HG02840 (cell line): Measurements from ENCODE around the gene PHYH.
"Not testable (repeated sequence)": the region's sequence is repeated elsewhere in the genome, so short reads cannot be mapped to it uniquely, and the experiment has no call there.

Source experiments
- ATAC-seq: cut with Tn5 transposase; IDR thresholded peaks from one replicate; pipeline ENCODE4 v1.9.1; 2021; ENCODE audit warnings: mild to moderate bottlenecking, moderate library complexity, moderate number of reproducible peaks; ENCODE audit not compliant: unreplicated experiment, low FRiP score

The PHYH gene

GRCh38 chr10:13322615-13323148, 22.8 kb upstream of the PHYH start:
- ATAC-seq, result no peak

GRCh38 chr10:13321576-13321975, 21.7 kb upstream of the PHYH start:
- no peak for ATAC-seq

DNA sequence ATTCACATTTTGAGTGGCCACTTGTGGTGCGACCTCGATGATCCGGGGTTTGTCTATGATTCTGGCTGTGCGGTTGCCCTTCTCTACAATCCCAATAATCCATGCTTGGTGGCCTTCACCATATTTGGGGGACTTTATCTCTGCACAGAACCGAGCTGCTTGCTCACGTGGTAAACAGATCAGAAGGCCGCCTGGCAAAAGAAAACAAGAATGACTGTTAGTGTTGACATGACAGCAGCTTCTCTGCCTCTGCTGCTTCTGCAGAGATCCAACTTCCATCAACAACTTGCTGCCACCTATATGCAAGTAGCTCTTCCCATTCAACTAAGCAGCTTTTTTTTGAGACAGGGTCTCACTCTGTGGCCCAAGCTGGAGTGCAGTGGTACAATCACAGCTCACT, 19.3 kb upstream of the PHYH start:
- no peak for ATAC-seq

GRCh38 chr10:13317474-13317873, 17.6 kb upstream of the PHYH start:
- ATAC-seq, result no peak

DNA sequence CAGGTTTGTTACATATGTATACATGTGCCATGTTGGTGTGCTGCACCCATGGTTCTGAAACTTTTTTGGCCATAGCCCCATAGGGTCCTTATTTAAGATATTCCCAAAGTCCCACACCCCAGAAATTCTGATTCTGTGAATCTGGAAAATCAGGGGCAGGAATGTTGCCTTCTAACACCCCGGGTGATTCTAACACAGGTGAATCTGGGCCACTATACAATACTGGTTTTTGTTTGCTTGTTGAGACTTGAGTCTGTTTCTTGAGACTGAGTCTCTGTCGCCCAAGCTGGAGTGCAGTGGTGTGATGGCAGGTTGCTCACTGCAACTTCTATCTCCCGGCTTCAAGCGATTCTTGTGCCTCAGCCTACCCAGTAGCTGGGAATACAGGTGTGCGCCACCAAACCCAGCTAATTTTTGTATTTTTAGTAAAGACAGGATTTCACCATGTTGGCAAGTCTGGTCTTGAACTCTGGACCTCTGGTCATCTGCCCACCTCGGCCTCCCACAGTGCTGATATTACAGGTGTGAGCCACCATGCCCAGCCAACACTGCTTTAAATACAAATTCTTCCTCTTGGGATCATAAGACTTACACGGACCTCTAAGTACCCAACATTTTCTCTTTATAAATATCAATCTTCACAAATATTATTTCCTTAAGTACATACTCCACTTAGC, 16.9 kb upstream of the PHYH start:
- ATAC-seq, result no peak

DNA sequence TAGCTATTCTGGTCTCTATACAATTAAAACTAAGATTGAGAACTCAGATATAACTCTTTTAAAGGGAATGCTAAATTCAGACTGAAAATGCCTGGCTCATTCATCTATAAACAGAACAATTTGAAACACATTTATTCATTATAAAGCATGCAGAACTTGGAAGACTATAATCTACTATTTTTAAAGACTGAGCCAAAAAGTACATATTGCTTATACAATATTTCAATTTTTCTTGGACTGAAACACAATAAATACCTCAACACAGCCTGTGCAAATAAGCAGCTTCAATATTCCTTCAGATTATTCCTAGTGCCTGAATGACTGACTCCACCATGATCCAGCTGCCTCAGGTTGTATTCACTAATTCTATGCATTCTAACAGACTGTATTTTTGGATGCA, 15.5 kb upstream of the PHYH start:
- no peak for ATAC-seq

GRCh38 chr10:13311177-13311575, 11.3 kb upstream of the PHYH start:
- no peak for ATAC-seq

DNA sequence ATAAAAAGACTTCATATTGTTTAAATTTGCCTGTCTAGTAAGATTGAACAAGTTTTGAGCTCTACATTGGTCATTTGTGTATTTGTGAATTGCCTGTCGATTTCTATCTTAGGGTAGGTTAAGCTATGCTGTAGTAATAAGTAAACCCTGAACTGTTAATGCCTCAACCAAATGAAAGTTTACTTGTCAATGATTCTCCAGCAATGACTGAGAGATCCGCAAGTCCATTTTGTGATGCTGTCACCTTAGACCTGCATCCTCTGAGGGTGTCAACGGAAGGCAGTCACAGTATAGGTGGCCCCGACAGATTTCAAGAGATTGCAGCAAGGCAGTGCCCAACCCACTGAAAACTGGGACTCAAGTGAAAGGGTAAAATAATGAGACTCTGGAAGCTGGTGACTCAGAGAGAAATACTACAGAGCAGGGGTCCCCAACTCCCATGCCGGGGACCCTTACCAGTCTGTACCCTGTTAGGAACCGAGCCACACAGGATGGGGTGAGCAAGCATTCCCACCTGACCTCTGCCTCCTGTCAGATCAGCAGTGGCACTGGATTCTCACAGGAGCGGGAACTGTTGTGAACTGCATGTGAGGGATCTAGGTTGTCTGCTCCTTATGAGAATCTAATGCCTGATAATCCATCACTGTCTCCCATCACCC, 10.8 kb upstream of the PHYH start:
- ATAC-seq, result no peak

DNA sequence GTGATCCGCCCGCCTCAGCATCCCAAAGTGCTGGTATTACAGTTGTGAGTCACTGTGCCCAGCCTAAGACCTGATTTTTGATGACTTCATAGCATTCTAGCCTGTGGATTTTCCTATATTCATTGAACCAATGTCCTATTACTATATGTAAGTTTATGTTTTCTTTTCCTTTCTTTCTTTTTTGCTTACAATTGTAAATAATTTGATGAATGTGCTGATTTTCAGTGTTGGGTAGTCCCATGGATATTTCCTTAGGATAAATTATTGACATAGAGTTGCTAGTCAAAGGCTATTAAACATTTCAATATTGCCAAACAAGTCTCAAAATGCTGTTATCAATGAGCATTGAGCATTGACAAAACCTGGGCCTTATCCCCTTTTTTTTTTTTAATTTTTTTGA, 9.9 kb upstream of the PHYH start:
- ATAC-seq, result no peak

- no peak for ATAC-seq
Observed at GRCh38 chr10:13308096-13308495, 8.2 kb upstream of the PHYH start.

DNA sequence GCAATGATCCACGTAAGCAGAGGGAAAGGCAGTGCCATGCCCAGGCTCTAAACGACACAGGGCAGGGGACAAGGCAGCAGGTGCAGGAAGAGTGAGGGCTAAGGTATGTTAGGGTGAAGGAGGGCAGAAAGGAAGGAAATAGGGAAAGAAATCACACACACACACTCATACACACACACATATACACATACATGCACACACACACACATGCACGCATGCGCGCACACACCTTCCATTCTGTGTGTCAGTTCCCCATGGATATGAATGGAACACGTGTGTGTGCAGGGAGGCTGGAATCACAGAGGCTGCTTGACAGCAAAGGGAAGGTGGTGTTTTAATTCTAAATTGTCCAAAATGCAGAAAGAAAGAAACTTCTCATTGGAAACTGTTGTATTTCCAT, 6.2 kb upstream of the PHYH start:
- ATAC-seq, result no peak

GRCh38 chr10:13302821-13303555, 3.1 kb upstream of the PHYH start:
- no peak for ATAC-seq

- no peak for ATAC-seq
Observed at GRCh38 chr10:13298748-13299436, 972 bp downstream of the PHYH start.

- ATAC-seq, result no peak
Observed at GRCh38 chr10:13296476-13296875, 3.4 kb downstream of the PHYH start.

- no peak for ATAC-seq
Observed at GRCh38 chr10:13294784-13295183, 5.1 kb downstream of the PHYH start.

DNA sequence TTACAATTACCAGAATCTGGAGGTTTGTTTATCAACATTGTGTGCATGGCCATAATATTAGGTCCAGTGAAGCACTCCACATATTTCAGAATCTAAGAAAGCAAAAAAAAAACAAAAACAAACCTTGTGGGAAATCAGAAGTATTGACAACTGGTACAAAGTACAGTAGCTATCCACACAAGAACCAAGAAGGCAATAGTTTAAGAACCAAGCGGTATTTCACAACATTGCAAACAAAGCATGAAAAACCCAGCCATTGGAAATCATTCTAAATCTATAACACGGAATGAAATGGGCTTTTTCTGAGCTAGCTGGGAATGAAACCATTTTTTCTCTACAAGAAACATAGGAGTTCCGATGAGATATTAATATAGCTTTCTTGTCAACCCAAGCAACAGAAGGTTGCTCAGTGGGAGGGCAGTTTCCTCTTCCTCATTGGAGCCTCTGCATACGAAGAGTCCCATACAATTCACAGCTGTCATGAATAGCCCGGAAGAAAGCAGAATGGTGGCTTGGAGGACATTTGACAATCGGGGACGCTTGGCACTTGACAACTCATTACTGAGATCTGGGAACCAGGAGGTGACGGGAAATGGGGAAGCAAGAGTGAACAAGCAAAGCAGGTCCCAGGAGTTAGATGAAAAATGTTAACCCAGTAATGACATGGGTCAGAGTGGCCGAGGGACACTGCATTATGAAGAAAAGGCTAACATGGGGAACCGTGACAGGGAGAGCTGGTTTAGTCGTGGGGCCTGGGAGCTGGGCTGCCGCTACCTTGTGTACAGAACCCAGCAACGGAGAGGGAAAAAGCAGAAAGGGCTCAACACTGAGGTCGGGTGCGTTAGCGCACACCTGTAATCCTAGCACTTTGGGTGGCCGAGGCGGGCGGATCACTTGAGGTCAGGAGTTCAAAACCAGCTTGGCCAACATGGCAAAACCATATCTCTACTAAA, 7.8 kb downstream of the PHYH start:
- ATAC-seq, result no peak

DNA sequence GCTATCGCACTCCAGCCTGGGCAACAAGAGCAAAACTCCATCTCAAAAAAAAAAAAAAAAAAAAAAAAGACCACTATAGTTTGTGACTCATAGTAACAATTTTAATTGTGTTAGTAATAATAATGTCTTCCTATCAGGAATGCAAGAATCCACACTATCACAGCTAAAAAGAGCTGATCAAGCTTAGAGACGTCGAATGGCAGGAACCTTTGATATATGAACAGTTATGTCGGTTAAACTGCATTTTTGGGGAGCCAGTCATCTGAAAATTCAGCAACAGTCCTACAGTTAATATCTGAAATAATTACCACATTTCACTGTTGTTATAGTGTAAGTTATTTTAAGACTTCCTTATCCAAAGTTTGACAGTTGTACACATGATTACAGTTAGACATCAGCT, 8.8 kb downstream of the PHYH start:
- ATAC-seq, result no peak

- ATAC-seq, result no peak
Observed at GRCh38 chr10:13284050-13284449, 15.8 kb downstream of the PHYH start.

DNA sequence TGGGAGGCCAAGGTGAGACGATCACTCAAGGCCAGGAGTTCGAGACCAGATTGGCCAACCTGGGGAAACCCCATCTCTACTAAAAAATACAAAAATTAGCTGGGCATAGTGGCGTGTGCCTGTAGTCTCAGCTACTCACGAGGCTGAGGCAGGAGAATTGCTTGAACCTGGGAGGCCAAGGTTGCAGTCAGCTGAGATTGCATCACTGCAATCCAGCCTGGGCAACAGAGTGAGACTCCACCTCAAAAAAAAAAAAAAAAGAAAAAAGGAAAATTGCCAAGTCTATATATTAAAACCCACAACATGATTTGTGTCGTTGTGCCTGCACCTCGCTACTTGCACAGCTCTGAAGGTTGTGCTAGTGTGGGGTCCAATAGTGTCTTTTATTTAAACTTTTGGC, 17.5 kb downstream of the PHYH start:
- not testable (repeated sequence) for ATAC-seq
